HG02798 (cell line): ENCODE data around the gene COL9A3.

Experiments
- ATAC-seq: cut with Tn5 transposase; IDR thresholded peaks from one replicate; pipeline ENCODE4 v1.9.1; 2021; ENCODE audit warnings: mild to moderate bottlenecking; ENCODE audit not compliant: unreplicated experiment, poor library complexity

The COL9A3 gene

GRCh38 chr20:62795023-62795761, 21.7 kb upstream of the COL9A3 start:
- ATAC-seq: no peak

GRCh38 chr20:62796699-62797491, 20.0 kb upstream of the COL9A3 start:
- ATAC-seq: no peak

- ATAC-seq: no peak
Measured at GRCh38 chr20:62797671-62798532, 18.9 kb upstream of the COL9A3 start.

GRCh38 chr20:62799036-62799435, 17.8 kb upstream of the COL9A3 start:
- no peak for ATAC-seq

GRCh38 chr20:62799459-62799858, 17.4 kb upstream of the COL9A3 start:
- ATAC-seq: no peak

GRCh38 chr20:62799873-62800272, 17.0 kb upstream of the COL9A3 start:
- no peak for ATAC-seq

GRCh38 chr20:62800314-62801259, 16.3 kb upstream of the COL9A3 start:
- ATAC-seq: no peak

GRCh38 chr20:62801284-62802010, 15.4 kb upstream of the COL9A3 start:
- no peak for ATAC-seq

- ATAC-seq: no peak
Measured at GRCh38 chr20:62802026-62802712, 14.7 kb upstream of the COL9A3 start.

GRCh38 chr20:62804021-62804626, 12.7 kb upstream of the COL9A3 start:
- ATAC-seq: no peak

GRCh38 chr20:62804627-62805154, 12.2 kb upstream of the COL9A3 start, which contains the start of gene OGFR:
OGFR (plus strand) TSS chr20:62804835; CDS start chr20:62804860, 25 bp downstream.
- ATAC-seq: peak; percentile 54

GRCh38 chr20:62805155-62805710, 11.6 kb upstream of the COL9A3 start:
- peak; percentile 33 for ATAC-seq

GRCh38 chr20:62805711-62806382, 11.0 kb upstream of the COL9A3 start:
- no peak for ATAC-seq

GRCh38 chr20:62806383-62807050, 10.3 kb upstream of the COL9A3 start:
- ATAC-seq: no peak

- ATAC-seq: no peak
Measured at GRCh38 chr20:62807444-62808210, 9.2 kb upstream of the COL9A3 start.
